Adrenal gland (tissue), 5 donors: ENCODE data around the gene ZMYND10.

Experiments
- POLR2A ChIP-seq, 2 donors: fragments of 450-650 bp; IDR thresholded peaks; one replicate each; pipeline ENCODE4 v1.6.1; 2017; ENCODE audit warnings: antibody characterized with exemption in 2 of 2, mild to moderate bottlenecking in 2 of 2, moderate library complexity in 1 of 2
- TF ChIP-seq, protein P1 (sequence below), 6 experiments: fragments of 450-650 bp in 4 of 6; fragments of 200-600 bp in 2 of 6; sonication (generic) in 1 of 6; IDR thresholded peaks; 1 replicate in 5 of 6; 2 replicates in 1 of 6; pipeline versions ENCODE4 v1.5.1 to v1.8.0; 2016 to 2021; ENCODE audit warnings: antibody characterized with exemption in 6 of 6, mild to moderate bottlenecking in 2 of 6, moderate library complexity in 1 of 6
- donor health status: DM: no; HTN: no; CAD: no.

DNA sequence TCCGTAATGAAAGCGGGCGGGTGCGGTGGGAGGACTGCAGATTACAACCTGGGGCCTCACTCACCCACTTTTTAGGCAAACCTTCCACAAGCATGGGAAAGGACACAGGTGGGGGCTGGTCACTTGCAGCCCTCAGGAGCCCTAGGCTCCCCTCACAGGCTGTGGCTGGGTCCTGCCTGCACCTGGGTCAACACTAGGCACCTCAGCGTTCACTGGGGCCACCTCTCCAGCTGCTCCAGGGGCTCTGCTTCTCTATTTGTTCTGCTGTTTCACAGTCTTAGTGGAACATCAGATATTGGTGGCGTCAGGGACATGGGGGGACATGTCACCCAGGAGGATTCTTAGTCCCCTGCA, 43.9 kb upstream of the ZMYND10 start:
- no peak for TF ChIP-seq POLR2A (IDR thresholded peaks at IDR 0.05)
- TF ChIP-seq, protein P1, sequence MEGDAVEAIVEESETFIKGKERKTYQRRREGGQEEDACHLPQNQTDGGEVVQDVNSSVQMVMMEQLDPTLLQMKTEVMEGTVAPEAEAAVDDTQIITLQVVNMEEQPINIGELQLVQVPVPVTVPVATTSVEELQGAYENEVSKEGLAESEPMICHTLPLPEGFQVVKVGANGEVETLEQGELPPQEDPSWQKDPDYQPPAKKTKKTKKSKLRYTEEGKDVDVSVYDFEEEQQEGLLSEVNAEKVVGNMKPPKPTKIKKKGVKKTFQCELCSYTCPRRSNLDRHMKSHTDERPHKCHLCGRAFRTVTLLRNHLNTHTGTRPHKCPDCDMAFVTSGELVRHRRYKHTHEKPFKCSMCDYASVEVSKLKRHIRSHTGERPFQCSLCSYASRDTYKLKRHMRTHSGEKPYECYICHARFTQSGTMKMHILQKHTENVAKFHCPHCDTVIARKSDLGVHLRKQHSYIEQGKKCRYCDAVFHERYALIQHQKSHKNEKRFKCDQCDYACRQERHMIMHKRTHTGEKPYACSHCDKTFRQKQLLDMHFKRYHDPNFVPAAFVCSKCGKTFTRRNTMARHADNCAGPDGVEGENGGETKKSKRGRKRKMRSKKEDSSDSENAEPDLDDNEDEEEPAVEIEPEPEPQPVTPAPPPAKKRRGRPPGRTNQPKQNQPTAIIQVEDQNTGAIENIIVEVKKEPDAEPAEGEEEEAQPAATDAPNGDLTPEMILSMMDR (IDR thresholded peaks at IDR 0.05) = no peak
